GM21723 (cell line): ENCODE results near the gene AP2A2.

Experiments
- ATAC-seq: cut with Tn5 transposase; IDR thresholded peaks from one replicate; pipeline ENCODE4 v1.9.1; 2021; ENCODE audit warnings: mild to moderate bottlenecking, moderate library complexity; ENCODE audit not compliant: unreplicated experiment

AP2A2 gene

DNA sequence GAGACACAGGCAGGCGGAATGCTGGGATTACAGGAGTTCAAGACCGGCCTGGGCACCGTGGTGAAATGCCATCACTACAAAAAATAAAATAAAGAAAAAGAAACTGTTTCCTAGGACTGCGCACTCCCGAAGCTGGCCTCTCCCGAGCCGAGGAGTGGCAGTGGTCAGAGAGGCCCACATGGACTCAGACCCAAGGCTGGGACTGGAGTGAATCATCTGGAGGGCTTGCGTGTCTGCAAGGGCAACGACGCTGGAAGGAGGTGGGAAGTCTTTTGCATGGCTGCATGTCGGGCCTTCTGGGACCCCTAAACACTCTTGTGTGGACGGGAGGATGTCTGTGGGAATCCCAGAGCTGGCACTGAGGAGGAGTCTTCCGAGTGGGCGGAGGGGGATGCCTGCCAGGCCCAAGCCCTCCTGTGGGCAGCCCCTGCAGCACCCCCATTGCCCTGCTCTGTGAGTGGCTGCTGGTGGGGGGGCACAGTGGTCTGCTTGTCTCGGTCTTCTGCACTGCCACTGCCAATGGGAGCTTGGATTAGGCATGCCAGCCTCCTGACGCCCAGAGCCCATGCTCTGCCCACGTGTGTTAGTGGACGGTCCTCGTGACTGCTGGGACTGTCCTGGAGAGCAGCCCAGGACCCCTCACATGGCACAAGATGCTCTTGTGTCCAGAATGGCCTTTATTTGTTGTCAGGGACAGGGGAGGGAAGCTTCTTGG, 1.8 kb upstream of the AP2A2 start:
- ATAC-seq, result no peak

- ATAC-seq, result no peak
These were observed 1.1 kb upstream of the AP2A2 start for GRCh38 chr11:924406-925157.

GRCh38 chr11:925158-925495, 543 bp upstream of the AP2A2 start:
- no peak for ATAC-seq

DNA sequence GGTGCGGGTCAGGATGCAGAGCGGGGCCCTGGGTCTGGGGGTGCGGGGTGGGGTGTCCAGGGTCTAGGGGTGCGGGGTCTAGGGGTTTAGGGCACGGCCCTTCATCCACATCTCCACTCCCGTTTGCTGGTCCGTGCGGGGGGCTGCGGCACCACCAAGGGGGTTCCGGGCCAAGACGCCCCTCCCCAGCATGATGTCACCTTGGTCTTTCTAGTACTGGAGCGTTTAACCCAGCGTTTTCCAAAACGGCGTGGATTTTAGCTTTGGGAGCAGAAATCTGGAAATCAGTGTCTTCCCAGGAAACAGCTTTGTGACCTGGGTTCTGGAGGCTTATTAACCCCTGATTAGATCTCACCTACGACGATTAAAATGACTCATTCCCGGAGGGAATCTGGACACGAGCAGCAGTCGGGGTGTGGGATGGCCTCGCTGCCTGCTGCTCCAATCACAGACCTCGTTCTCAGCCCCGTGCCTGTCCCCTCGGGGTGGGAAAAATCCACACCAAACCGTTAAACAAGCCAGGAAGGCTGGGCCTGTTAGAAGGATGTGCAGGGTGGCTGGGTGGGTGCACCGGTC, 759 bp downstream of the AP2A2 start:
- ATAC-seq, result no peak

DNA sequence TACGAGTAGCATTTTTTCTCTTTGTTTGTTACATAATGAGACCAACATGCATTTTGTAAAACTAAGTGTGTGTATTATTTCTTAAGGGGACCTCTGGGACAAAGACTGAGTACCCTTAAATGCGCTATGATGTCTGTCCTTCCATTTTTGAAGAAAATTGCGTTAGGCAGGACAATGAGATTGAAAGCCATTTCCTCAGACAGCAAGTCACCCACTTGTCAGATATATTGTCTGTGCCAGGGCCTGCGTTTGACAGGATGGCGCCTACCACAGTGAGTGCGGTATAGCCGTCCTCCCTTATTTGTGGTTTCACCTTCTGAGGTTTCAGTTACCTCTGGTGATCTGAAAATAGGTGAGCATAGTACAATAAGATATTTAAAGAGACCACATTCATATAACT, 2.2 kb downstream of the AP2A2 start:
- no peak for ATAC-seq

DNA sequence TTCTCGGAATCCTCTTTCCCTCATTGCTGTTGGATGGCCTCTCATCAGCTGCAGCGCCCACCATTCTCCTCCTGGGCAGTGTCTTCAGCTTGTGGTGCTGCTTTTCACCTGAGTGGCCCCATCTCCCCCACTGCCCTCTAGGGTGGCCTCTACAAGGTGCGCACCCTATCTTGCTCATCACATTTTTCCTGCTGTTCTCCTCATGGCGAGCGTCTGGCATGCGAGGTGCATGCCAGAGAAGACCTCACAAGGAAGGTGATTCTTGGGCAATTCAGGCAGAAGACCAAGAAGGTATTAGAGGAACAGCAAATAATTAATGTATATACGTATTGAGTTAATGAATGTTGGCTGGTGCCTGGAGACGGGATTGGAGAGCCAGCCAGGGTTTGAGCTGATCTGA, 3.1 kb downstream of the AP2A2 start:
- ATAC-seq, result no peak

GRCh38 chr11:929405-929804, 3.7 kb downstream of the AP2A2 start:
- no peak for ATAC-seq

- ATAC-seq, result no peak
These were observed 5.7 kb downstream of the AP2A2 start for GRCh38 chr11:931385-931784.

DNA sequence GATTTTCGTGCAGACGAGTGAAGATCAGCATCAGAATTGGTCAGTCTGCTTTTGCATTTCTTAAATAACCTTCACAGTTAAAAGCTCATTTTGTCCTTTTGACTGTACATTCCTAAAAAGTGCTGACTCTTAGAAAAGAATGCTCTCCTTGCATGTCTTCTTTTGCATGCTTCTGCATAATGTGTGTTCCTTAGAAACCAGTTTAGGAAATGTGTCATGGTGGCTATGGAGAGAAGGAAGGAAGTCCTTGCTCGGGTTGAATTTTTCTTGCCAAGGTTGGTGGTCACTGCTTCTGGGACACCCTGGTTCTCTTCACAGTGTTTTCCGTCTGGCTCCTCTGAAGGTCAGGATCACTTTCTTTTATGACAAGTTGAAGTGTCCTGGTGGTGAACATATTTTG, 6.8 kb downstream of the AP2A2 start:
- ATAC-seq, result no peak

- ATAC-seq, result no peak
These were observed 7.6 kb downstream of the AP2A2 start for GRCh38 chr11:933142-933851.

DNA sequence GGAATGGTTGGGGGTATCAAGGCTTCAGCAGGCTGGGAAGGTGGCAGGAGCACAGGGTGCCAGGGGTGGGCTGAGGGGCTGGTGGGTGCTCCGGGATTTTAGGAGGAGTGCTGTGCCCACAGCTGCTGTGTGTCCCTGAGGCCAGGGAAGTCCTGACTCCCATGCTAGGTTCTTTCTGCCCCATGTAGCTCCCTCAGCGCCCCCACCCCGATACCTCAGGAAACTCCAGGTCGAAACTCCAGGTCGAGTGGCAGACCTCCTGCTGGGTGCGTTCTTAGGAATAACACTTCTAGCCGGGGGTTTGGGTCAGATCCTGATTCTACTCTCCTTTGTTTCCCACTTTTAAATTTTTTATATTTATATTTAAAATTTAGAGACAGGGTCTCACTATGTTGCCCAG, 8.3 kb downstream of the AP2A2 start:
- ATAC-seq, result no peak

DNA sequence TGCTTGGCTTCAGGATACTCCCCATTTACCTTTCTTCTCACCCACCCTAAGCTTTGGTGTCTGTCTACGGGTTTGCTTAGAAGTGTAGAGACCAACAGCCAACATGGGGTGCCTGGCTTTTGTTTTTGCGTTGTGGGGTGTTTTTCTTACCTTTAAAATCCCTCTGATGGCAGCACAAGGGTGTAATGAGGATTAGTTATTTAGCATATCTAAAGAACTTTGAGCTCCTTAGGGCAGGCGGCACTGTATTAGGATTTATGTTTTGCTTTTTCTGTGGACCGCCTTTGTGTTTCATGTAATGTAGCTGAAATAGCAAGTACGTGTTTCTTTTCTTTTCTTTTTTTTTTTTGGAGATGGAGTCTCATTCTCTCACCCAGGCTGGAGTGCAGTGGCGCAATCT, 8.9 kb downstream of the AP2A2 start:
- ATAC-seq, result no peak

DNA sequence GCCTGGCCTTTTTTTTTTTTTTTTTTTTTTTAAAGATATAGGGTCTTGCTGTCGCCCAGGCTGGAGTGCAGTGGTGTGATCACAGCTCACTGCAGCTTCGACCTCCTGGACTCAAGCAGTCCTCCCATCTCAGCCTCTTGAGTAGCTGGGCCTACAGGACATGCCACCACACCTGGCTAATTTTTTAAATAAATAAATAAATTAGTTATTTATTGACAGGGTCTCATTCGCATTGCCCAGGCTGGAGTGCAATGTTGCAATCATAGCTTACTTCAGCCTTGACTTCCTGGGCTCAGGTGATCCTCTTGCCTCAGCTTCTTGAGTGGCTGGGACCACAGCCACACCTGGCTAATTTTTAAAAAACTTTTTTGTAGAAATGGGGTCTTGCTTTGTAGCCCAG, 10.5 kb downstream of the AP2A2 start:
- ATAC-seq, result no peak

DNA sequence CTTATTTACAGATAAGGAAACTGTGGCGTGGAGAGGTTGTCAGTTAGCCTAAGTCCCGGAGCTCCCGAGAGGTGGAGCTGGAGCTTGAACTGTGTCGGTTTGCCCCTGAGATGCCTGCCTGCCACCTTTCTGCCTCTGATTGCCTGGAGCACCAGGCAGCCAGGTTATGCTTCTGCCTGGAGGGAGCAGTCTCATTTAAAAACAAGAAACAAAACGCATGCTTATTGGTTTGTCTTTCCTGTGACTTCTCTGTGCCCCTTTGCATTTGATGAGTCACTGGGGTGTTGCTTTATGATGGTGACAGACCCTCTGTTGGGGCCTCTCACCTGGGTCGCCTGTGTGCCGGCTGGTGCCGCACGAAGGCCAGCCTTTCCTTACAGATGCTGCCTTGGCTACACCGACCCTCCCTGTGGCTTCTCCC, 12.2 kb downstream of the AP2A2 start:
- no peak for ATAC-seq

DNA sequence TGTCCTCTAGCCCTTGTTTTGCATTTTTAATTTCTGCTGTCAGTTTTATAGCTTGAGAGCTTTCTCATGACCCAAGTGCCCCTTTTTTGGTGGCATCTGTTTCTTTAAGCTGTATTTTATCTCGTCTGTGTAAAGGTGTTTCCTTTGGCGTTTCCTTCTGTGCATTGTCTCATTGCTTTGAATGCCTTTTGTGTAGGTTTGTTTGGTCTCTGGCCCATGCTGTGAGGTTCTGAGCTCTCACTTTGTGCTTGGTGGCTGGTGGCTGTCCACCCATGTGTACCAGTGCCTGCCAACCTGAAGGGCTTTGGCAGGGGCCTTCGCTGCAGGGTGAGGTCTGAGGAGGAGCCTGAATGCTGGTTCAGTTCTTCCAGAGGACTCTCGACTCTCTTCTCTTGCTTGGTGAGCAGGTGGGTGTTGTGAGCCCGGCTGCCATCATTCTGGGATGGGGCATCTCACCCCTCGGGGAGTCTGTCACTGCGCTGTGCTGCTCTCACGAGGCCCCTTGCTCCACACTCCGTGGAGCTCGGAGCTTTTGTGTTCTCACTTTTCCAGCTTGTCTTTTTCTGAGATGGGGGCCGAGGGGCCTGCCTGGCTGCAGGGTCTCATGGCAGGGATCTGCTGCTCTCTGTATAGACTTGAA, 14.9 kb downstream of the AP2A2 start:
- ATAC-seq, result no peak

- ATAC-seq, result no peak
These were observed 17.2 kb downstream of the AP2A2 start for GRCh38 chr11:942823-943222.

- ATAC-seq, result no peak
These were observed 19.2 kb downstream of the AP2A2 start for GRCh38 chr11:944711-945470.

DNA sequence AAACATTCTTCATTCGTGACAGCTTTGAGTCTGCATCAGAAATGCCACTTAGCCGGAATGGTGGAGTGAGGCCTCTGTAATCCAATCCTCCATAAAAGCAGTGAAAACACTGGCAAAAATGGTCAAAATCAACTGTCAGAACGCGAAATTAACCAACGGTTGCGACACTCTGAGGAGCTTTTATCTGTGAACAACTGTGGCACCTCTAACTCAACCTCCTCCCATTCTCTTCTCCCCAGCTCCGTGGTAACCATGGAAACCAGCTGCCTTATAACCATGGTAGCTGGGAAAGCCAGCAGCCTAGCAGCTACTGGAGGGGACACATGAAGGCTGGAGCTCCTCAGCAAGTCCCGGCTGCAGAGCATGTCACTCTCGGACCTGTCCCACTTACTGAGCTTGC, 20.3 kb downstream of the AP2A2 start:
- no peak for ATAC-seq

GRCh38 chr11:947744-948143, 22.1 kb downstream of the AP2A2 start:
- no peak for ATAC-seq

- no peak for ATAC-seq
These were observed 25.8 kb downstream of the AP2A2 start for GRCh38 chr11:951507-951906.
